HEK293 (cell line): ENCODE measurements around the gene C19orf53.

Experiments used
- FEZF1 ChIP-seq: fragments of 450-650 bp; formaldehyde crosslinking; IDR thresholded peaks from 2 replicates; pipeline ENCODE4 v1.5.1; 2016; ENCODE audit warnings: missing biosample characterization, missing genetic modification characterization
- WT1 ChIP-seq: fragments of 450-650 bp; formaldehyde crosslinking; IDR thresholded peaks from 2 replicates; pipeline ENCODE4 v1.5.1; 2016; ENCODE audit warnings: missing biosample characterization, missing genetic modification characterization
- ZBTB8A ChIP-seq: fragments of 450-650 bp; formaldehyde crosslinking; IDR thresholded peaks from 2 replicates; pipeline ENCODE4 v1.5.1; 2016; ENCODE audit warnings: missing biosample characterization, missing genetic modification characterization
- ZNF121 ChIP-seq: fragments of 450-650 bp; formaldehyde crosslinking; IDR thresholded peaks from 2 replicates; pipeline ENCODE4 v1.5.1; 2016; ENCODE audit warnings: missing biosample characterization, missing genetic modification characterization
- ZNF175 ChIP-seq: fragments of 450-650 bp; formaldehyde crosslinking; IDR thresholded peaks from 2 replicates; pipeline ENCODE4 v1.5.1; 2016; ENCODE audit warnings: missing biosample characterization, missing genetic modification characterization
- ZNF211 ChIP-seq: fragments of 450-650 bp; formaldehyde crosslinking; IDR thresholded peaks from 2 replicates; pipeline ENCODE4 v1.5.1; 2016; ENCODE audit warnings: low read depth, missing biosample characterization, missing genetic modification characterization
- ZNF341 ChIP-seq: fragments of 450-650 bp; formaldehyde crosslinking; IDR thresholded peaks from 2 replicates; pipeline ENCODE4; 2016; ENCODE audit warnings: low read depth, missing biosample characterization, missing genetic modification characterization
- ZNF416 ChIP-seq: fragments of 450-650 bp; formaldehyde crosslinking; IDR thresholded peaks from 2 replicates; pipeline ENCODE4 v1.5.1; 2016; ENCODE audit warnings: missing biosample characterization, missing genetic modification characterization
- ZNF426 ChIP-seq: fragments of 450-650 bp; formaldehyde crosslinking; IDR thresholded peaks from 2 replicates; pipeline ENCODE4 v1.5.1; 2017; ENCODE audit warnings: missing biosample characterization, missing genetic modification characterization, mild to moderate bottlenecking, inconsistent platforms, moderate library complexity
- ZNF544 ChIP-seq: fragments of 450-650 bp; formaldehyde crosslinking; IDR thresholded peaks from 2 replicates; pipeline ENCODE4 v1.5.0; 2017; ENCODE audit warnings: missing biosample characterization, missing genetic modification characterization
- ZNF596 ChIP-seq: fragments of 450-650 bp; IDR thresholded peaks from 2 replicates; pipeline ENCODE4 v1.5.0; 2018; ENCODE audit warnings: missing biosample characterization, mild to moderate bottlenecking, missing genetic modification characterization, moderate library complexity
- ZNF621 ChIP-seq: fragments of 450-650 bp; formaldehyde crosslinking; IDR thresholded peaks from 2 replicates; pipeline ENCODE4 v1.5.1; 2017; ENCODE audit warnings: missing biosample characterization, missing genetic modification characterization
- ZNF629 ChIP-seq: fragments of 450-650 bp; formaldehyde crosslinking; IDR thresholded peaks from 2 replicates; pipeline ENCODE4 v1.5.1; 2017; ENCODE audit warnings: missing biosample characterization, missing genetic modification characterization
- ZNF670 ChIP-seq: fragments of 450-650 bp; formaldehyde crosslinking; IDR thresholded peaks from 2 replicates; pipeline ENCODE4 v1.5.1; 2016; ENCODE audit warnings: missing biosample characterization, missing genetic modification characterization, low read depth
- ZXDB ChIP-seq: fragments of 450-650 bp; formaldehyde crosslinking; IDR thresholded peaks from 2 replicates; pipeline ENCODE4 v1.5.1; 2016; ENCODE audit warnings: missing biosample characterization, missing genetic modification characterization
- TF ChIP-seq, protein P1 (sequence below): fragments of 450-650 bp; formaldehyde crosslinking; IDR thresholded peaks from 2 replicates; pipeline ENCODE4 v1.5.1; 2017; ENCODE audit warnings: missing biosample characterization, missing genetic modification characterization
- TF ChIP-seq, protein P2 (sequence below): fragments of 450-650 bp; formaldehyde crosslinking; IDR thresholded peaks from 2 replicates; pipeline ENCODE4 v1.5.1; 2017; ENCODE audit warnings: missing biosample characterization, mild to moderate bottlenecking, missing genetic modification characterization, moderate library complexity
- TF ChIP-seq, protein P3 (sequence below): fragments of 450-650 bp; IDR thresholded peaks from 2 replicates; pipeline ENCODE4 v1.5.1; 2018; ENCODE audit warnings: missing biosample characterization, mild to moderate bottlenecking, missing genetic modification characterization
- TF ChIP-seq, protein P4 (sequence below): fragments of 450-650 bp; formaldehyde crosslinking; IDR thresholded peaks from 2 replicates; pipeline ENCODE4 v1.5.1; 2016; ENCODE audit warnings: missing biosample characterization, missing genetic modification characterization, borderline replicate concordance
- TF ChIP-seq, protein P5 (sequence below): fragments of 450-650 bp; formaldehyde crosslinking; IDR thresholded peaks from 2 replicates; pipeline ENCODE4 v1.5.1; 2016; ENCODE audit warnings: missing biosample characterization, missing genetic modification characterization
- TF ChIP-seq, protein P6 (sequence below): fragments of 450-650 bp; formaldehyde crosslinking; optimal IDR thresholded peaks from 2 replicates; pipeline ENCODE3; 2016; ENCODE audit warnings: missing biosample characterization, mild to moderate bottlenecking, missing genetic modification characterization

C19orf53 gene

DNA sequence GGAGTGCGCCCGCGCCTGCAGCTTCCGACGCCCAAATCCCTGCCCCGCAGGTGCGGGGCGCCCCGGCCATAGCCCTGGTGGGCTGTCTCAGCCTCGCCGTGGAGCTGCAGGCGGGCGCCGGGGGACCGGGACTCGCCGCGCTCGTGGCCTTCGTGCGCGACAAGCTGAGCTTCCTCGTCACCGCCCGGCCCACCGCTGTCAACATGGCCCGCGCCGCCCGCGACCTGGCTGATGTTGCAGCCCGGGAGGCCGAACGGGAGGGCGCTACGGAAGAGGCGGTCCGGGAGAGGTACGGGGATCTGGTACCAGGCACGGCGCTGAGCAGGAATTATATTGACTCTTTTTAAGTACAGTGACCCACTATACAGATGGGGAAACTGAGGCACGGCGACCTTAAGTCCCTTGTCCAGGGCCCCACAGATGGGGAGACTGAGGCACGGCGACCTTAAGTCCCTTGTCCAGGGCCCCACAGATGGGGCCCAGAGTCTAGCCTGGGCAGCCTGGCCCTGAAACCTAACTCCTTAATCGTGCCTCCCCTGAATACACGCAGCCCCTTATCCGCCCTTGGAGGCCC is 9.3 kb upstream of the C19orf53 start (continued):
- TF ChIP-seq, protein P1, sequence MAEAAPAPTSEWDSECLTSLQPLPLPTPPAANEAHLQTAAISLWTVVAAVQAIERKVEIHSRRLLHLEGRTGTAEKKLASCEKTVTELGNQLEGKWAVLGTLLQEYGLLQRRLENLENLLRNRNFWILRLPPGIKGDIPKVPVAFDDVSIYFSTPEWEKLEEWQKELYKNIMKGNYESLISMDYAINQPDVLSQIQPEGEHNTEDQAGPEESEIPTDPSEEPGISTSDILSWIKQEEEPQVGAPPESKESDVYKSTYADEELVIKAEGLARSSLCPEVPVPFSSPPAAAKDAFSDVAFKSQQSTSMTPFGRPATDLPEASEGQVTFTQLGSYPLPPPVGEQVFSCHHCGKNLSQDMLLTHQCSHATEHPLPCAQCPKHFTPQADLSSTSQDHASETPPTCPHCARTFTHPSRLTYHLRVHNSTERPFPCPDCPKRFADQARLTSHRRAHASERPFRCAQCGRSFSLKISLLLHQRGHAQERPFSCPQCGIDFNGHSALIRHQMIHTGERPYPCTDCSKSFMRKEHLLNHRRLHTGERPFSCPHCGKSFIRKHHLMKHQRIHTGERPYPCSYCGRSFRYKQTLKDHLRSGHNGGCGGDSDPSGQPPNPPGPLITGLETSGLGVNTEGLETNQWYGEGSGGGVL (tag by site-specific recombination), result no peak
- TF ChIP-seq, protein P2, sequence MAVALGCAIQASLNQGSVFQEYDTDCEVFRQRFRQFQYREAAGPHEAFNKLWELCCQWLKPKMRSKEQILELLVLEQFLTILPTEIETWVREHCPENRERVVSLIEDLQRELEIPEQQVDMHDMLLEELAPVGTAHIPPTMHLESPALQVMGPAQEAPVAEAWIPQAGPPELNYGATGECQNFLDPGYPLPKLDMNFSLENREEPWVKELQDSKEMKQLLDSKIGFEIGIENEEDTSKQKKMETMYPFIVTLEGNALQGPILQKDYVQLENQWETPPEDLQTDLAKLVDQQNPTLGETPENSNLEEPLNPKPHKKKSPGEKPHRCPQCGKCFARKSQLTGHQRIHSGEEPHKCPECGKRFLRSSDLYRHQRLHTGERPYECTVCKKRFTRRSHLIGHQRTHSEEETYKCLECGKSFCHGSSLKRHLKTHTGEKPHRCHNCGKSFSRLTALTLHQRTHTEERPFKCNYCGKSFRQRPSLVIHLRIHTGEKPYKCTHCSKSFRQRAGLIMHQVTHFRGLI, result peak; percentile 11; the same call in 1 of the 2 replicates
- TF ChIP-seq, protein P3, sequence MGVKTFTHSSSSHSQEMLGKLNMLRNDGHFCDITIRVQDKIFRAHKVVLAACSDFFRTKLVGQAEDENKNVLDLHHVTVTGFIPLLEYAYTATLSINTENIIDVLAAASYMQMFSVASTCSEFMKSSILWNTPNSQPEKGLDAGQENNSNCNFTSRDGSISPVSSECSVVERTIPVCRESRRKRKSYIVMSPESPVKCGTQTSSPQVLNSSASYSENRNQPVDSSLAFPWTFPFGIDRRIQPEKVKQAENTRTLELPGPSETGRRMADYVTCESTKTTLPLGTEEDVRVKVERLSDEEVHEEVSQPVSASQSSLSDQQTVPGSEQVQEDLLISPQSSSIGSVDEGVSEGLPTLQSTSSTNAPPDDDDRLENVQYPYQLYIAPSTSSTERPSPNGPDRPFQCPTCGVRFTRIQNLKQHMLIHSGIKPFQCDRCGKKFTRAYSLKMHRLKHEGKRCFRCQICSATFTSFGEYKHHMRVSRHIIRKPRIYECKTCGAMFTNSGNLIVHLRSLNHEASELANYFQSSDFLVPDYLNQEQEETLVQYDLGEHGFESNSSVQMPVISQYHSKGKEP (tag by site-specific recombination), result no peak
- TF ChIP-seq ZNF416 (no peak), ZNF426 (tag by site-specific recombination) (no peak), ZNF544 (no peak), ZNF175 (tag by site-specific recombination) (no peak), ZNF121 (tag by site-specific recombination) (no peak), ZNF621 (tag by site-specific recombination) (no peak), FEZF1 (tag by site-specific recombination) (no peak), WT1 (0 out of 2 replicates have a peak, but pooled peaks have one; percentile 33), ZNF341 (tag by site-specific recombination) (no peak), ZNF596 (tag by site-specific recombination) (no peak), ZNF211 (no peak), ZXDB (tag by site-specific recombination) (no peak), ZNF670 (tag by site-specific recombination) (no peak), ZNF629 (tag by site-specific recombination) (0 out of 2 replicates have a peak, but pooled peaks have one; percentile 10), ZBTB8A (peak; percentile 80)
- TF ChIP-seq, protein P4, sequence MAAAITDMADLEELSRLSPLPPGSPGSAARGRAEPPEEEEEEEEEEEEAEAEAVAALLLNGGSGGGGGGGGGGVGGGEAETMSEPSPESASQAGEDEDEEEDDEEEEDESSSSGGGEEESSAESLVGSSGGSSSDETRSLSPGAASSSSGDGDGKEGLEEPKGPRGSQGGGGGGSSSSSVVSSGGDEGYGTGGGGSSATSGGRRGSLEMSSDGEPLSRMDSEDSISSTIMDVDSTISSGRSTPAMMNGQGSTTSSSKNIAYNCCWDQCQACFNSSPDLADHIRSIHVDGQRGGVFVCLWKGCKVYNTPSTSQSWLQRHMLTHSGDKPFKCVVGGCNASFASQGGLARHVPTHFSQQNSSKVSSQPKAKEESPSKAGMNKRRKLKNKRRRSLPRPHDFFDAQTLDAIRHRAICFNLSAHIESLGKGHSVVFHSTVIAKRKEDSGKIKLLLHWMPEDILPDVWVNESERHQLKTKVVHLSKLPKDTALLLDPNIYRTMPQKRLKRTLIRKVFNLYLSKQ (tag by site-specific recombination), result no peak
- TF ChIP-seq, protein P5, sequence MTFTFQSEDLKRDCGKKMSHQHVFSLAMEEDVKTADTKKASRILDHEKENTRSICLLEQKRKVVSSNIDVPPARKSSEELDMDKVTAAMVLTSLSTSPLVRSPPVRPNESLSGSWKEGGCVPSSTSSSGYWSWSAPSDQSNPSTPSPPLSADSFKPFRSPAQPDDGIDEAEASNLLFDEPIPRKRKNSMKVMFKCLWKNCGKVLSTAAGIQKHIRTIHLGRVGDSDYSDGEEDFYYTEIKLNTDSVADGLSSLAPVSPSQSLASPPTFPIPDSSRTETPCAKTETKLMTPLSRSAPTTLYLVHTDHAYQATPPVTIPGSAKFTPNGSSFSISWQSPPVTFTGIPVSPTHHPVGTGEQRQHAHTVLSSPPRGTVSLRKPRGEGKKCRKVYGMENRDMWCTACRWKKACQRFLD (tag by site-specific recombination), result no peak
- TF ChIP-seq, protein P6, sequence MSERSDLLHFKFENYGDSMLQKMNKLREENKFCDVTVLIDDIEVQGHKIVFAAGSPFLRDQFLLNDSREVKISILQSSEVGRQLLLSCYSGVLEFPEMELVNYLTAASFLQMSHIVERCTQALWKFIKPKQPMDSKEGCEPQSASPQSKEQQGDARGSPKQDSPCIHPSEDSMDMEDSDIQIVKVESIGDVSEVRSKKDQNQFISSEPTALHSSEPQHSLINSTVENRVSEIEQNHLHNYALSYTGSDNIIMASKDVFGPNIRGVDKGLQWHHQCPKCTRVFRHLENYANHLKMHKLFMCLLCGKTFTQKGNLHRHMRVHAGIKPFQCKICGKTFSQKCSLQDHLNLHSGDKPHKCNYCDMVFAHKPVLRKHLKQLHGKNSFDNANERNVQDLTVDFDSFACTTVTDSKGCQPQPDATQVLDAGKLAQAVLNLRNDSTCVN (tag by site-specific recombination), result peak; percentile 80
